Measurements from ENCODE around the gene CEL. TPM values are rescaled to one million over a fixed set of nuclear protein-coding genes. Genes with fewer than 3 reads are reported as not detected.
"Not testable (repeated sequence)": the region's sequence is repeated elsewhere in the genome, so short reads cannot be mapped to it uniquely, and the experiment has no call there.

CEL gene
- 1.3 TPM for total RNA-seq

- not testable (repeated sequence) for DNase-seq (ENCODE audit: low read depth in 2 of 3, low spot score in 2 of 3)
Observed at GRCh38 chr9:133061764-133062145, at the start of gene CEL. TSS of gene CEL (plus strand) at chr9:133061981. CDS start at chr9:133062003, 22 bp downstream.

GRCh38 chr9:133014696-133015095 is 47.1 kb upstream of the CEL start:
- DNase-seq (ENCODE audit: low read depth in 2 of 3, low spot score in 2 of 3) = no peak

GRCh38 chr9:133023117-133023890 is 38.5 kb upstream of the CEL start:
- DNase-seq (ENCODE audit: low read depth in 2 of 3, low spot score in 2 of 3) = peak in 1 of 3 donors; percentile 48

GRCh38 chr9:133026426-133026825 is 35.4 kb upstream of the CEL start:
- no peak for DNase-seq (ENCODE audit: low read depth in 2 of 3, low spot score in 2 of 3)

GRCh38 chr9:133027134-133027533 is 34.6 kb upstream of the CEL start:
- no peak for DNase-seq (ENCODE audit: low read depth in 2 of 3, low spot score in 2 of 3)

GRCh38 chr9:133028221-133028620 is 33.6 kb upstream of the CEL start:
- no peak for DNase-seq (ENCODE audit: low read depth in 2 of 3, low spot score in 2 of 3)

GRCh38 chr9:133029994-133030316 is 31.8 kb upstream of the CEL start:
- DNase-seq (ENCODE audit: low read depth in 2 of 3, low spot score in 2 of 3) = no peak

- peak; percentile 71 to 100 (median 98) for DNase-seq (ENCODE audit: low read depth in 2 of 3, low spot score in 2 of 3)
Observed at GRCh38 chr9:133030317-133031129, 31.3 kb upstream of the CEL start, which contains the start of gene GTF3C5. TSS of gene GTF3C5 (plus strand) at chr9:133030997. CDS start at chr9:133031012, 15 bp downstream.

- no peak for DNase-seq (ENCODE audit: low read depth in 2 of 3, low spot score in 2 of 3)
Observed at GRCh38 chr9:133031130-133031422, 30.7 kb upstream of the CEL start.

- DNase-seq (ENCODE audit: low read depth in 2 of 3, low spot score in 2 of 3) = no peak
Observed at GRCh38 chr9:133031496-133031911, 30.3 kb upstream of the CEL start.

- no peak for DNase-seq (ENCODE audit: low read depth in 2 of 3, low spot score in 2 of 3)
Observed at GRCh38 chr9:133032171-133032570, 29.6 kb upstream of the CEL start.

- no peak for DNase-seq (ENCODE audit: low read depth in 2 of 3, low spot score in 2 of 3)
Observed at GRCh38 chr9:133035669-133036068, 26.1 kb upstream of the CEL start.

- DNase-seq (ENCODE audit: low read depth in 2 of 3, low spot score in 2 of 3) = no peak
Observed at GRCh38 chr9:133037775-133038515, 23.8 kb upstream of the CEL start.

- DNase-seq (ENCODE audit: low read depth in 2 of 3, low spot score in 2 of 3) = peak in 1 of 3 donors; percentile 36
Observed at GRCh38 chr9:133040892-133041479, 20.8 kb upstream of the CEL start.

- DNase-seq (ENCODE audit: low read depth in 2 of 3, low spot score in 2 of 3) = no peak
Observed at GRCh38 chr9:133041958-133042357, 19.8 kb upstream of the CEL start.

GRCh38 chr9:133042676-133043075 is 19.1 kb upstream of the CEL start:
- DNase-seq (ENCODE audit: low read depth in 2 of 3, low spot score in 2 of 3) = no peak

GRCh38 chr9:133043449-133044035 is 18.2 kb upstream of the CEL start:
- DNase-seq (ENCODE audit: low read depth in 2 of 3, low spot score in 2 of 3) = no peak

- no peak for DNase-seq (ENCODE audit: low read depth in 2 of 3, low spot score in 2 of 3)
Observed at GRCh38 chr9:133044125-133044524, 17.7 kb upstream of the CEL start.

GRCh38 chr9:133044661-133045060 is 17.1 kb upstream of the CEL start:
- no peak for DNase-seq (ENCODE audit: low read depth in 2 of 3, low spot score in 2 of 3)

GRCh38 chr9:133045132-133045531 is 16.6 kb upstream of the CEL start:
- no peak for DNase-seq (ENCODE audit: low read depth in 2 of 3, low spot score in 2 of 3)
